Uterus (tissue), 2 donors: Measurements from ENCODE around the gene STOX1.

Experiments used
- CTCF ChIP-seq, 4 experiments: fragments of 200-600 bp in 2 of 4; fragments of 450-650 bp in 2 of 4; sonication (generic) in 2 of 4; IDR thresholded peaks; one replicate each; pipeline ENCODE4 v1.5.1; 2016 to 2019; ENCODE audit warnings: antibody characterized with exemption in 4 of 4, mild to moderate bottlenecking in 2 of 4, moderate library complexity in 1 of 4
- POLR2A ChIP-seq, 2 donors: fragments of 450-650 bp; IDR thresholded peaks; one replicate each; pipeline ENCODE4 v1.6.1; 2016; ENCODE audit warnings: antibody characterized with exemption in 2 of 2, mild to moderate bottlenecking in 1 of 2, moderate library complexity in 1 of 2

- no peak for TF ChIP-seq CTCF (IDR thresholded peaks at IDR 0.05)
- TF ChIP-seq POLR2A (IDR thresholded peaks at IDR 0.05), result no peak
Measured at GRCh38 chr10:68828833-68829232, 1.5 kb downstream of the STOX1 start.
